ENCODE results near the gene JAZF1. TPM values are rescaled to one million over a fixed set of nuclear protein-coding genes. Genes with fewer than 3 reads are reported as not detected.
A peak's percentile ranks its signal among the peaks of the same experiment; 100 is the strongest.

Gene JAZF1
- total RNA-seq, 1 donor from 2014 or later = 36.1 TPM

GRCh38 chr7:28078036-28078901 is 102.3 kb downstream of the JAZF1 start:
- no peak for DNase-seq (ENCODE audit: extremely low spot score in 2 of 2)
- no peak overlapping the region for H3K4me3 ChIP-seq
- intact Hi-C loops (cut with DNase I) = no loop called here
- H3K27ac ChIP-seq = peak overlapping the region; percentile 43
- H3K36me3 ChIP-seq = no peaks in the 10 kb centered on the region
- peaks cover 50% of the 10 kb centered on the region for H3K4me1 ChIP-seq
- TF ChIP-seq POLR2A (IDR thresholded peaks at IDR 0.05) = no peak
- TF ChIP-seq, protein P1, sequence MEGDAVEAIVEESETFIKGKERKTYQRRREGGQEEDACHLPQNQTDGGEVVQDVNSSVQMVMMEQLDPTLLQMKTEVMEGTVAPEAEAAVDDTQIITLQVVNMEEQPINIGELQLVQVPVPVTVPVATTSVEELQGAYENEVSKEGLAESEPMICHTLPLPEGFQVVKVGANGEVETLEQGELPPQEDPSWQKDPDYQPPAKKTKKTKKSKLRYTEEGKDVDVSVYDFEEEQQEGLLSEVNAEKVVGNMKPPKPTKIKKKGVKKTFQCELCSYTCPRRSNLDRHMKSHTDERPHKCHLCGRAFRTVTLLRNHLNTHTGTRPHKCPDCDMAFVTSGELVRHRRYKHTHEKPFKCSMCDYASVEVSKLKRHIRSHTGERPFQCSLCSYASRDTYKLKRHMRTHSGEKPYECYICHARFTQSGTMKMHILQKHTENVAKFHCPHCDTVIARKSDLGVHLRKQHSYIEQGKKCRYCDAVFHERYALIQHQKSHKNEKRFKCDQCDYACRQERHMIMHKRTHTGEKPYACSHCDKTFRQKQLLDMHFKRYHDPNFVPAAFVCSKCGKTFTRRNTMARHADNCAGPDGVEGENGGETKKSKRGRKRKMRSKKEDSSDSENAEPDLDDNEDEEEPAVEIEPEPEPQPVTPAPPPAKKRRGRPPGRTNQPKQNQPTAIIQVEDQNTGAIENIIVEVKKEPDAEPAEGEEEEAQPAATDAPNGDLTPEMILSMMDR (IDR thresholded peaks at IDR 0.05) = peak; percentile 64 to 83 (median 79)
- no peaks in the 10 kb centered on the region for H3K9me3 ChIP-seq
- no peaks in the 10 kb centered on the region for H3K27me3 ChIP-seq

GRCh38 chr7:28077616-28078015 is 103.0 kb downstream of the JAZF1 start:
- Histone ChIP-seq H3K4me1 (peaks cover 45% of the 10 kb centered on the region), H3K36me3 (no peaks in the 10 kb centered on the region), H3K27me3 (no peaks in the 10 kb centered on the region), H3K9me3 (no peaks in the 10 kb centered on the region), H3K4me3 (no peak overlapping the region), H3K27ac (peak overlapping the region; percentile 43)
- no peak for DNase-seq (ENCODE audit: extremely low spot score in 2 of 2)
- TF ChIP-seq POLR2A (IDR thresholded peaks at IDR 0.05) (no peak), POLR2AphosphoS5 (IDR thresholded peaks at IDR 0.05; ENCODE audit: insufficient read depth in 1 of 2, low read depth in 1 of 2) (no peak)
- TF ChIP-seq, protein P1 (IDR thresholded peaks at IDR 0.05) = no peak
- intact Hi-C loops (cut with DNase I) = no loop called here

DNA sequence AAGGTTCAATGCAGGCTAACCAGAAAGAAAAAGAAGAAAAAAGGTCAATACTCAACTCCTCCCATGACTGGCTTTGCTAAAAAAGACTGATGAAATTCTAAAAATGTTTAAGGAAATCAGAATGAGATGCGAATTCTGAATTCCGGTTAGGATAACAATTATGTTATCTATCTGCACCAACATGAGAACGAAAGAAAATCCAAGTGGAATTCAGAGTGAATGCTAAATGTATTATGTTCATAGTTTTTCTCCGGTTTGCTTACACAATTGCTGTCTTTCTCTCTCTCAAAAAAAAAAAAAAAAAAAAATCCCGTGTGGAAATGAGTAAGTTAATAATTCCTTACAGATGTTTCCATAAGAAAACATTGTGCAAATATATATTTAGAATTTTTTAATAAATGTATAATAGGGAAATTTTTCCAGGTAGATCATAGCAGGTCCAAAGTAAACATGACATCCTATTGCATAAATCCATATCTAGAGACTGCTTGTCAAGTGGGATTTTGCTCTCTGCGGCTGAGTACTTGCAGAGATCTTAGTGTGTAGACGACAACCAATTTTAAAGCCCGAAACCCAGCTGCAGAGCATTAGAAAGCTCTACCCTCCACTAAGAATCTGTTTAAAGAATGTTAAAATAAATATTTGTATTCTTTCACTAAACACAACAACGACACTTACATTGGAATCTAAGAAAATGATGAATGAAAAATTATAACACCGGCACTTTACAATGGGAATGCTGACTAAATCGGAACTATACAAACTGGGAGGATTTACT is 104.0 kb downstream of the JAZF1 start:
- peaks cover 48% of the 10 kb centered on the region for H3K4me1 ChIP-seq
- TF ChIP-seq, protein P1 (IDR thresholded peaks at IDR 0.05) = no peak
- TF ChIP-seq POLR2AphosphoS5 (IDR thresholded peaks at IDR 0.05; ENCODE audit: insufficient read depth in 1 of 2, low read depth in 1 of 2) (no peak), POLR2A (IDR thresholded peaks at IDR 0.05) (no peak)
- intact Hi-C loops (cut with DNase I) = no loop called here
- DNase-seq (ENCODE audit: extremely low spot score in 2 of 2) = no peak
- no peaks in the 10 kb centered on the region for H3K27me3 ChIP-seq
- peak overlapping the region; percentile 43 for H3K27ac ChIP-seq
- H3K36me3 ChIP-seq = no peaks in the 10 kb centered on the region
- no peaks in the 10 kb centered on the region for H3K9me3 ChIP-seq
- H3K4me3 ChIP-seq = no peak overlapping the region

- no peak overlapping the region for H3K4me3 ChIP-seq
- H3K27ac ChIP-seq = peak overlapping the region; percentile 43
- no peaks in the 10 kb centered on the region for H3K36me3 ChIP-seq
- no peak for DNase-seq (ENCODE audit: extremely low spot score in 2 of 2)
- H3K9me3 ChIP-seq = no peaks in the 10 kb centered on the region
- H3K27me3 ChIP-seq = no peaks in the 10 kb centered on the region
- intact Hi-C loops (cut with DNase I) = no loop called here
- H3K4me1 ChIP-seq = peaks cover 48% of the 10 kb centered on the region
- TF ChIP-seq POLR2AphosphoS5 (IDR thresholded peaks at IDR 0.05; ENCODE audit: insufficient read depth in 1 of 2, low read depth in 1 of 2) (no peak), POLR2A (IDR thresholded peaks at IDR 0.05) (no peak)
- TF ChIP-seq, protein P1 (IDR thresholded peaks at IDR 0.05) = no peak
Measured at GRCh38 chr7:28075674-28076358, 104.8 kb downstream of the JAZF1 start.
